ENCODE data around the gene HEXIM2.

GRCh38 chr17:45146890-45147580 lies 14.6 kb upstream of the HEXIM2 start:
- TF ChIP-seq CTCF (IDR thresholded peaks at IDR 0.05; ENCODE audit: insufficient read depth, low read length, poor library complexity, severe bottlenecking): no peak
- TF ChIP-seq EZH2phosphoT487 (conservative IDR thresholded peaks at IDR 0.05; ENCODE audit: low read length): no peak
